Breast epithelium (tissue), 3 donors: ENCODE measurements around the gene CARD14.

Source experiments
- POLR2A ChIP-seq: fragments of 450-650 bp; IDR thresholded peaks from one replicate; pipeline ENCODE4 v1.6.1; 2016; ENCODE audit warnings: antibody characterized with exemption, mild to moderate bottlenecking, moderate library complexity
- POLR2AphosphoS5 ChIP-seq, 3 donors: sonication (generic); formaldehyde crosslinking; IDR thresholded peaks; one replicate each; pipeline ENCODE4 v1.6.1; 2017; ENCODE audit warnings: antibody characterized with exemption in 3 of 3

- TF ChIP-seq POLR2AphosphoS5 (IDR thresholded peaks at IDR 0.05) (no peak), POLR2A (no peak)
Measured at GRCh38 chr17:80209765-80210164, 39.9 kb downstream of the CARD14 start.
